IPS DF 4.7 (cell line): ENCODE measurements around the gene RAPGEF6.
"Not testable (repeated sequence)": the region's sequence is repeated elsewhere in the genome, so short reads cannot be mapped to it uniquely, and the experiment has no call there.

Source experiments
- DNase-seq: peaks from one replicate; pipeline ENCODE4 v3.0.0-alpha.2; 2013; ENCODE audit warnings: low spot score; ENCODE audit errors: extremely low read depth

The RAPGEF6 gene

GRCh38 chr5:131634996-131635683 lies at the start of gene RAPGEF6:
RAPGEF6 (minus strand) TSS chr5:131635229; CDS start chr5:131635030, 199 bp downstream.
- DNase-seq = peak; percentile 96

- no peak for DNase-seq
These were observed 49.6 kb upstream of the RAPGEF6 start for GRCh38 chr5:131684595-131684994.

GRCh38 chr5:131684051-131684450 lies 49.0 kb upstream of the RAPGEF6 start:
- DNase-seq = no peak

GRCh38 chr5:131682826-131683225 lies 47.8 kb upstream of the RAPGEF6 start:
- DNase-seq = no peak

- DNase-seq = no peak
These were observed 47.1 kb upstream of the RAPGEF6 start for GRCh38 chr5:131682175-131682574.

- DNase-seq = no peak
These were observed 44.9 kb upstream of the RAPGEF6 start for GRCh38 chr5:131679911-131680310.

- DNase-seq = not testable (repeated sequence)
These were observed 43.2 kb upstream of the RAPGEF6 start for GRCh38 chr5:131678273-131678672.

- DNase-seq = no peak
These were observed 42.1 kb upstream of the RAPGEF6 start for GRCh38 chr5:131677115-131677514.

- DNase-seq = no peak
These were observed 37.7 kb upstream of the RAPGEF6 start for GRCh38 chr5:131672776-131673175.

- DNase-seq = no peak
These were observed 37.1 kb upstream of the RAPGEF6 start for GRCh38 chr5:131671994-131672655.

GRCh38 chr5:131671409-131671808 lies 36.4 kb upstream of the RAPGEF6 start:
- DNase-seq = no peak

GRCh38 chr5:131664929-131665328 lies 29.9 kb upstream of the RAPGEF6 start:
- no peak for DNase-seq

- DNase-seq = no peak
These were observed 26.9 kb upstream of the RAPGEF6 start for GRCh38 chr5:131661933-131662332.

GRCh38 chr5:131659841-131660240 lies 24.8 kb upstream of the RAPGEF6 start:
- no peak for DNase-seq

- no peak for DNase-seq
These were observed 24.3 kb upstream of the RAPGEF6 start for GRCh38 chr5:131659290-131659689.

GRCh38 chr5:131654776-131655175 lies 19.7 kb upstream of the RAPGEF6 start:
- DNase-seq = no peak

- no peak for DNase-seq
These were observed 19.3 kb upstream of the RAPGEF6 start for GRCh38 chr5:131654309-131654708.

GRCh38 chr5:131649161-131649560 lies 14.1 kb upstream of the RAPGEF6 start:
- no peak for DNase-seq

GRCh38 chr5:131647048-131647769 lies 12.2 kb upstream of the RAPGEF6 start:
- no peak for DNase-seq

- DNase-seq = no peak
These were observed 9.8 kb upstream of the RAPGEF6 start for GRCh38 chr5:131644822-131645221.

GRCh38 chr5:131644370-131644769 lies 9.3 kb upstream of the RAPGEF6 start:
- no peak for DNase-seq

- DNase-seq = no peak
These were observed 6.5 kb upstream of the RAPGEF6 start for GRCh38 chr5:131641494-131641893.
